HepG2 (cell line): ENCODE results near the gene KCTD5. TPM values are rescaled to one million over a fixed set of nuclear protein-coding genes. Genes with fewer than 3 reads are reported as not detected.
A peak's percentile ranks its signal among the peaks of the same experiment; 100 is the strongest.

ENCODE experiments used
- ATAC-seq: fragments of 200-7000 bp; cut with Tn5 transposase; 3 replicates; pipeline ENCODE4 v1.9.1; 2020; ENCODE audit warnings: mild to moderate bottlenecking, moderate library complexity
- BruUV-seq: library from RNA; stranded (reverse); fragments of 400-500 nt; replicated peaks from 2 replicates; lab custom pipeline; 2021; lab: Mats Ljungman, UMichigan
- CTCF ChIA-PET: fragments of 300-600 bp; formaldehyde crosslinking; extraction: SDS; loops from one replicate; lab custom pipeline; 2021; ENCODE audit warnings: low total read pairs, inconsistent platforms, low intra/inter-chr PET ratio; lab: Yijun Ruan, JAX
- POLR2A ChIA-PET: fragments of 350-600 bp; sonication (Branson Sonifier 250); formaldehyde crosslinking; loops from one replicate; lab custom pipeline; 2020; ENCODE audit warnings: antibody characterized with exemption, inconsistent platforms; lab: Yijun Ruan, JAX
- DNase-seq: peaks from one replicate; pipeline ENCODE4 v3.0.0-alpha.2; 2015; ENCODE audit warnings: low spot score
- FAIRE-seq: peaks from 3 replicates; lab custom pipeline; 2011; peaks lifted over from hg19 to GRCh38; lab: Jason Lieb, UNC
- H2AFZ ChIP-seq: one replicate; pipeline ENCODE4 v1.6.1; 2011; ENCODE audit warnings: low read length, inconsistent platforms
- H3K27ac ChIP-seq: fragments of 300-600 bp; 3 replicates; pipeline ENCODE4 v1.8.0; 2011; ENCODE audit warnings: mixed run types, mild to moderate bottlenecking, mixed read lengths, low read length, inconsistent platforms; ENCODE audit not compliant: insufficient read depth; ENCODE audit errors: extremely low read length
- H3K27me3 ChIP-seq, 2 experiments: fragments of 200-600 bp in 1 of 2; 2 replicates in 1 of 2; 3 replicates in 1 of 2; pipeline versions ENCODE4 v1.6.0 to v1.8.0; 2011; ENCODE audit warnings: low read length in 2 of 2, mild to moderate bottlenecking in 2 of 2, moderate library complexity in 2 of 2, inconsistent platforms in 1 of 2; ENCODE audit not compliant: insufficient read depth in 2 of 2, control insufficient read depth in 1 of 2
- H3K36me3 ChIP-seq, 2 experiments: fragments of 200-600 bp in 1 of 2; replicated peaks in 1 of 2; 2 replicates in 1 of 2; 3 replicates in 1 of 2; pipeline versions ENCODE4 v1.5.1 to v1.8.0; 2011; ENCODE audit warnings: low read length in 2 of 2, inconsistent platforms in 1 of 2; ENCODE audit not compliant: insufficient read depth in 2 of 2, control insufficient read depth in 1 of 2
- H3K4me1 ChIP-seq: 2 replicates; pipeline ENCODE4 v1.5.1; 2012; ENCODE audit warnings: low read length, inconsistent platforms; ENCODE audit not compliant: insufficient read depth
- H3K4me2 ChIP-seq: 2 replicates; pipeline ENCODE4 v1.6.0; 2011; ENCODE audit warnings: low read depth, low read length, inconsistent platforms
- H3K4me3 ChIP-seq, 3 experiments: fragments of 200-600 bp in 1 of 3; sonication (generic), shearing (Covaris generic) in 1 of 3; replicated peaks in 1 of 3; 2 replicates each; pipeline ENCODE4 v1.5.1; 2011 to 2016; ENCODE audit warnings: low read length in 3 of 3, inconsistent platforms in 2 of 3, low read depth in 2 of 3, mild to moderate bottlenecking in 2 of 3, control low read depth in 1 of 3, mixed read lengths in 1 of 3; ENCODE audit not compliant: insufficient read depth in 1 of 3
- H3K79me2 ChIP-seq: one replicate; pipeline ENCODE4 v1.6.1; 2011; ENCODE audit warnings: low read length, inconsistent platforms; ENCODE audit not compliant: insufficient read depth
- H3K9ac ChIP-seq: 2 replicates; pipeline ENCODE4 v1.6.0; 2011; ENCODE audit warnings: mild to moderate bottlenecking, low read depth, low read length, inconsistent platforms; ENCODE audit not compliant: insufficient read depth
- H3K9me3 ChIP-seq: 2 replicates; pipeline ENCODE4 v1.5.1; 2012; ENCODE audit warnings: mild to moderate bottlenecking, low read length
- H4K20me1 ChIP-seq: 2 replicates; pipeline ENCODE4 v1.6.0; 2011; ENCODE audit warnings: inconsistent platforms, mild to moderate bottlenecking, low read length, moderate library complexity; ENCODE audit not compliant: insufficient read depth
- AGO2 ChIP-seq: fragments of 200-400 bp; formaldehyde crosslinking; optimal IDR thresholded peaks from 2 replicates; pipeline ENCODE3; 2017; ENCODE audit warnings: mild to moderate bottlenecking, low read depth, low read length, moderate library complexity
- FOXC1 ChIP-seq: sonication (generic); formaldehyde crosslinking; IDR thresholded peaks from 2 replicates; pipeline ENCODE4 v1.8.0; 2022; ENCODE audit warnings: mild to moderate bottlenecking, missing genetic modification reagents, borderline replicate concordance
- MTF1 ChIP-seq: sonication (generic); formaldehyde crosslinking; IDR thresholded peaks from 2 replicates; pipeline ENCODE4 v1.5.0; 2020; ENCODE audit warnings: missing genetic modification reagents
- ONECUT2 ChIP-seq: sonication (generic); formaldehyde crosslinking; IDR thresholded peaks from 2 replicates; pipeline ENCODE4 v1.4.0; 2020; ENCODE audit warnings: missing genetic modification reagents
- ZFP36L1 ChIP-seq: sonication (generic); formaldehyde crosslinking; IDR thresholded peaks from 2 replicates; pipeline ENCODE4 v1.8.0; 2022; ENCODE audit warnings: mild to moderate bottlenecking, missing genetic modification reagents, moderate library complexity
- ZFP36L2 ChIP-seq: sonication (generic); formaldehyde crosslinking; IDR thresholded peaks from 2 replicates; pipeline ENCODE4 v1.4.0; 2020; ENCODE audit warnings: missing genetic modification reagents
- ZNF331 ChIP-seq: sonication (generic); formaldehyde crosslinking; IDR thresholded peaks from 2 replicates; pipeline ENCODE4 v1.4.0; 2020; ENCODE audit warnings: missing genetic modification reagents
- WGBS: methylation state at CpG from one replicate; pipeline ENCODE4 v1.1.6; 2017; ENCODE audit warnings: low lambda C conversion rate; 5-methylcytosine and 5-hydroxymethylcytosine counted together
- in situ Hi-C: cut with HindIII; loops from 2 replicates; pipeline ENCODE4 v1.10.0; 2017; ENCODE audit warnings: low pct_unique_long_range_greater_than_20kb; ENCODE audit not compliant: extremely low pct_ligation_motif_present
- intact Hi-C: fragments of 100-400 bp; cut with micrococcal nuclease; formaldehyde crosslinking; loops from one replicate; pipeline ENCODE4 v1.10.0; 2022; ENCODE audit not compliant: unreplicated experiment
- polyA plus RNA-seq, 8 experiments: library from polyadenylated mRNA; depleted of rRNA in 3 of 8; stranded (reverse) in 7 of 8; unstranded in 1 of 8; fragments of >200 nt; fragmentation: Illumina TruSeq in 4 of 8; extraction: Trizol in 4 of 8; gene quantifications; 2 replicates each; pipeline versions ENCODE4 v1.2.1 to v1.2.3, GENCODE V29; 2011 to 2016; ENCODE audit warnings: low read depth in 4 of 8, missing spikeins in 1 of 8, mixed read lengths in 1 of 8; ENCODE audit not compliant: insufficient read depth in 1 of 8
- total RNA-seq, 5 experiments: library from RNA; depleted of rRNA; stranded (reverse); fragments of >200 nt; fragmentation: Illumina TruSeq; extraction: Trizol; gene quantifications; 2 replicates each; pipeline ENCODE4 v1.2.3, GENCODE V29; 2016; ENCODE audit warnings: low read depth in 1 of 5
- TF ChIP-seq, protein P1 (sequence below): sonication (generic); formaldehyde crosslinking; IDR thresholded peaks from 2 replicates; pipeline ENCODE4 v1.5.0; 2020; ENCODE audit warnings: missing genetic modification reagents, mild to moderate bottlenecking, borderline replicate concordance
- TF ChIP-seq, protein P2 (sequence below): sonication (generic); formaldehyde crosslinking; IDR thresholded peaks from 2 replicates; pipeline ENCODE4 v1.4.0; 2020; ENCODE audit warnings: mild to moderate bottlenecking, low read depth, missing genetic modification reagents

Gene KCTD5
- total and polyA plus RNA-seq, 2 of the 13 experiments (the other 11 are each of a cell fraction or from before 2014, with no cell fraction given): 25.4 to 29.8 TPM

DNA sequence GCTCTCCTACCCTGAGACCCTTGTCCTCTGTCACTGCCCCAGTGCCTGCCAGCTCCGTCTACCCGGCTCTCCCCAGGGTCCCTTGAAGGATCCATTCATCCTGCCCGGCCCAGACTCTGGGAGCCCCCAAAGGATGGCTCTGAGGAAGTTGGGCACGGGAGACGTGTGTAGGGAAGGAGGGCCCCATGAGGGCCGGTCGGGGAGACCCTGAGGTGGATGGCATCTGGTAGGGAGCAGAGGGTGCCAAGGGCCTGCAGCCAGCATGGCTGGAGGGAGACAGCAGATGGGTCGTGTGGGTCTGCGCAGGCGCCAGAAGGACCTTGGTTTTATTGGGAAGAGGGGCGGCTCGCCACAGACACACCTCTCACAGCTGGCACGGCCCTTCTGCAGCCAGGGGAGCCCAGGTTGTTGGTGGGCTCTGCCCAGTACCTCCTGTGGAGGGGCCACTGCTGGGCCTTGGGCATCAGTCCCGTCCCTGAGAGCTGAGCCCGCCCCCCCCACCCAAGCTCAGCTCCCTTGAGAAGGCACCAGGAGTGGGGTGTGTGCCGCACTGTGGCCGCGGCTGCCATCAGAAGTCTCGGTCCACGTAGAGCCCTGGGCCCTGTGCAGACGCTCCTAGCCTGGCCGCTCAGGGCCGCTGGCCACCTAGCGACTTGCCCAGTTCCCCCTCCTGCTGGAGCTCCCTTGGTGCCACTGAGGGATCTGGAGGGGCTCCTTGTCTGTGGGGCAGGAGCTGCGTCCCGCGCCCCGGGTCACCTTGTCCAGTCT, 16.0 kb downstream of the KCTD5 start:
- no TSS peak for BruUV-seq

DNA sequence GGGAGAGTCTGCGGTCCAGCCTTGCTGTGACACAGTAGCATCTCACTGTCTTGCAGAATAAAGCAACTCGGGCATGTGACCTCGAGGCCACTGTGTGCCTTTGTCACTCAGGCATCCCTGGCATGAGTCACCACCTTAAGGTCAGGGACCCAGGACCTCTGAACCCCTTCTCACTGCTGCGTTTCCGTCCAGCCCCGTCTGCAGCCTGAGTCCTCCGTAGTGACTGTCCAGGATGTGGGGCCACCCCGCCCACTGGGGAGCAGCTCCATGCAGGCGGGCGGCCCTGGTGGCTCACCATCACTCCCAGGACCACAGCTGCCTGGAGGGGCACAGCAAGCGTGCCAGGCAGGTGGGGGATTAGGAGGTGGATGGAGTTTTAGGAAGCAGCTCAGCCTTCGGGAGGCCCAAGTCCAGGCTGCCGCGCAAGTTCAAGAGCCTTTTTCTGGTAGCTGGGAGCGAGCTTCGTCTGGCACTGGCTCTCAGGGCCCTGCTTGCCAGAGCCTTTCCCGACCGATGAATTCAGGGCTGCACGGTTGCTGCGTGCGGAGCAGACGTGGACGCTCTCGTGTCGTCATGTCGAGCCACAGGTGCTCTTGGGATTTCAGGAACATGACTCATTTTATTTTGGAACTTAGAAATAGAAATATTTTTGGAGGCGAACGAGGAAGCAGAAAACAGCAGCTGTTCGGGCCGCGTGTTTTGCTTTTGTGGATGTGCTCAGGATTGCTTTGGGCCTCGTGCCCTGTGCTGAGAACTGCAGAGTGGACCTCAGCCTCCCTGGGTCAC, 16.8 kb downstream of the KCTD5 start:
- peaks cover 31 to 39% of the 10 kb centered on the region in 2 experiments; a peak in 4 of 5 replicates for H3K36me3 ChIP-seq

More for the DNA sequence above, 16.0 kb downstream of the KCTD5 start:
- TF ChIP-seq ZNF331: no peak
- TF ChIP-seq ZFP36L2: no peak
- TF ChIP-seq ONECUT2 (CRISPR knock-in tag): no peak
- H3K27me3 ChIP-seq: no peaks in the 10 kb centered on the region
- ChIA-PET CTCF (no interaction called here), POLR2A (no interaction called here)
- WGBS: 99% methylated on average over 14 of the region's 28 CpGs
- H3K27ac ChIP-seq: no peak overlapping the region
- no peak for DNase-seq
- ATAC-seq: no peak
- no peaks in the 10 kb centered on the region for H3K9me3 ChIP-seq
- FAIRE-seq: no peak
- no peak overlapping the region for H3K9ac ChIP-seq
- no peak overlapping the region for H3K4me3 ChIP-seq
- H3K4me1 ChIP-seq: no peaks in the 10 kb centered on the region
- no peak overlapping the region for H3K4me2 ChIP-seq
- H2AFZ ChIP-seq: no peak overlapping the region
- intact Hi-C loops: no loop called here
- H4K20me1 ChIP-seq: no peaks in the 10 kb centered on the region
- H3K79me2 ChIP-seq: no peaks in the 10 kb centered on the region
- in situ Hi-C loops: no loop called here
- H3K36me3 ChIP-seq: peaks cover 28 to 39% of the 10 kb centered on the region in 2 experiments; a peak in 4 of 5 replicates

More for the DNA sequence above, 16.8 kb downstream of the KCTD5 start:
- Histone ChIP-seq H3K9ac (no peak overlapping the region), H3K4me2 (no peak overlapping the region), H3K27ac (no peak overlapping the region), H3K79me2 (no peaks in the 10 kb centered on the region), H3K9me3 (no peaks in the 10 kb centered on the region), H3K4me3 (no peak overlapping the region), H3K27me3 (no peaks in the 10 kb centered on the region), H3K4me1 (no peaks in the 10 kb centered on the region), H4K20me1 (no peaks in the 10 kb centered on the region), H2AFZ (no peak overlapping the region)
- no TSS peak for BruUV-seq
- in situ Hi-C loops: no loop called here
- no peak for DNase-seq
- no peak for ATAC-seq
- intact Hi-C loops: no loop called here
- ChIA-PET CTCF (no interaction called here), POLR2A (no interaction called here)
- WGBS: 94% methylated on average over 30 of the region's 32 CpGs
- TF ChIP-seq AGO2 (peak; percentile 41), MTF1 (CRISPR knock-in tag) (no peak), ZFP36L1 (CRISPR knock-in tag) (no peak), FOXC1 (no peak)
- TF ChIP-seq, protein P1, sequence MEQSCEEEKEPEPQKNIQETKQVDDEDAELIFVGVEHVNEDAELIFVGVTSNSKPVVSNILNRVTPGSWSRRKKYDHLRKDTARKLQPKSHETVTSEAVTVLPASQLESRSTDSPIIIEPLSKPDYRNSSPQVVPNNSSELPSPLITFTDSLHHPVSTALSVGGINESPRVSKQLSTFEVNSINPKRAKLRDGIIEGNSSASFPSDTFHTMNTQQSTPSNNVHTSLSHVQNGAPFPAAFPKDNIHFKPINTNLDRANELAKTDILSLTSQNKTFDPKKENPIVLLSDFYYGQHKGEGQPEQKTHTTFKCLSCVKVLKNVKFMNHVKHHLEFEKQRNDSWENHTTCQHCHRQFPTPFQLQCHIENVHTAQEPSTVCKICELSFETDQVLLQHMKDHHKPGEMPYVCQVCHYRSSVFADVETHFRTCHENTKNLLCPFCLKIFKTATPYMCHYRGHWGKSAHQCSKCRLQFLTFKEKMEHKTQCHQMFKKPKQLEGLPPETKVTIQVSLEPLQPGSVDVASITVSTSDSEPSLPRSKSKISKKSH (CRISPR knock-in tag): no peak
- TF ChIP-seq, protein P2, sequence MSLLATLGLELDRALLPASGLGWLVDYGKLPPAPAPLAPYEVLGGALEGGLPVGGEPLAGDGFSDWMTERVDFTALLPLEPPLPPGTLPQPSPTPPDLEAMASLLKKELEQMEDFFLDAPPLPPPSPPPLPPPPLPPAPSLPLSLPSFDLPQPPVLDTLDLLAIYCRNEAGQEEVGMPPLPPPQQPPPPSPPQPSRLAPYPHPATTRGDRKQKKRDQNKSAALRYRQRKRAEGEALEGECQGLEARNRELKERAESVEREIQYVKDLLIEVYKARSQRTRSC (CRISPR knock-in tag): no peak
- FAIRE-seq: no peak
